GM12878 (cell line): ENCODE results near the gene SSR2. TPM values are rescaled to one million over a fixed set of nuclear protein-coding genes. Genes with fewer than 3 reads are reported as not detected.
A peak's percentile ranks its signal among the peaks of the same experiment; 100 is the strongest.

Source experiments
- ATAC-seq: fragments of 200-7000 bp; cut with Tn5 transposase; 3 replicates; pipeline ENCODE4 v1.9.1; 2020; ENCODE audit warnings: mild to moderate bottlenecking, moderate library complexity
- BruUV-seq: library from RNA; stranded (reverse); fragments of 400-500 nt; replicated peaks from 2 replicates; lab custom pipeline; 2021; lab: Mats Ljungman, UMichigan
- CTCF ChIA-PET: fragments of 300-600 bp; sonication (Branson Sonifier 250); formaldehyde crosslinking; extraction: SDS; loops from one replicate; lab custom pipeline; 2021; ENCODE audit warnings: inconsistent platforms; lab: Yijun Ruan, JAX
- POLR2A ChIA-PET: fragments of 350-600 bp; formaldehyde crosslinking; extraction: SDS; loops from one replicate; lab custom pipeline; 2021; ENCODE audit warnings: inconsistent platforms; lab: Charles Lee
- RAD21 ChIA-PET: fragments of 300-600 bp; sonication (Branson Sonifier 250); formaldehyde crosslinking; loops from one replicate; lab custom pipeline; 2023; ENCODE audit warnings: antibody characterized with exemption; ENCODE audit not compliant: unreplicated experiment; lab: Charles Lee
- SMC1A ChIA-PET: fragments of 300-600 bp; sonication (Branson Sonifier 250); formaldehyde crosslinking; loops from one replicate; lab custom pipeline; 2023; ENCODE audit not compliant: unreplicated experiment, uncharacterized antibody; lab: Charles Lee
- DNase-seq: peaks from one replicate; pipeline ENCODE4 v3.0.0-alpha.2; 2011; ENCODE audit warnings: low read depth, low spot score
- FAIRE-seq: peaks from 3 replicates; lab custom pipeline; 2011; peaks lifted over from hg19 to GRCh38; lab: Jason Lieb, UNC
- H2AFZ ChIP-seq: 2 replicates; pipeline ENCODE4 v1.6.0; 2011; ENCODE audit warnings: low read depth, low read length, control low read depth; ENCODE audit not compliant: control insufficient read depth
- H3K27ac ChIP-seq: 2 replicates; pipeline ENCODE4 v1.5.1; 2011; ENCODE audit warnings: control low read depth; ENCODE audit not compliant: control insufficient read depth, insufficient read depth
- H3K27me3 ChIP-seq, 2 experiments: replicated peaks in 1 of 2; 2 replicates each; pipeline versions ENCODE4 v1.6.0 to v1.6.1; 2011; ENCODE audit warnings: low read length in 1 of 2; ENCODE audit not compliant: control insufficient read depth in 2 of 2, insufficient read depth in 2 of 2
- H3K36me3 ChIP-seq, 2 experiments: 2 replicates each; pipeline ENCODE4 v1.5.1; 2011; ENCODE audit warnings: low read length in 1 of 2; ENCODE audit not compliant: control insufficient read depth in 2 of 2, insufficient read depth in 2 of 2
- H3K4me1 ChIP-seq: 2 replicates; pipeline ENCODE4 v1.6.1; 2011; ENCODE audit warnings: mild to moderate bottlenecking, low read length, moderate library complexity, mixed read lengths; ENCODE audit not compliant: control insufficient read depth, insufficient read depth
- H3K4me2 ChIP-seq: 2 replicates; pipeline ENCODE4 v1.6.0; 2011; ENCODE audit warnings: control low read depth; ENCODE audit not compliant: control insufficient read depth, insufficient read depth
- H3K4me3 ChIP-seq: fragments of 200-600 bp; sonication (generic); 2 replicates; pipeline ENCODE4 v1.5.1; 2016
- H3K79me2 ChIP-seq: 2 replicates; pipeline ENCODE4 v1.6.0; 2011; ENCODE audit warnings: low read length; ENCODE audit not compliant: control insufficient read depth, insufficient read depth
- H3K9ac ChIP-seq: 2 replicates; pipeline ENCODE4 v1.8.0; 2011; ENCODE audit warnings: low read length, control low read depth, mixed read lengths; ENCODE audit not compliant: control insufficient read depth, insufficient read depth
- H3K9me3 ChIP-seq: replicated peaks from 3 replicates; pipeline ENCODE4 v1.5.1; 2011; ENCODE audit warnings: mild to moderate bottlenecking, low read length; ENCODE audit not compliant: control insufficient read depth, insufficient read depth
- H4K20me1 ChIP-seq: 2 replicates; pipeline ENCODE4 v1.6.0; 2011; ENCODE audit not compliant: control insufficient read depth, insufficient read depth
- CEBPZ ChIP-seq: fragments of 150-350 bp; IDR thresholded peaks from 2 replicates; pipeline ENCODE4 v1.6.1; 2016; ENCODE audit warnings: low read depth, low read length
- CHD1 ChIP-seq: IDR thresholded peaks from 2 replicates; pipeline ENCODE4 v1.6.1; 2012; ENCODE audit warnings: low read depth, low read length, improper control_type of control experiment
- EED ChIP-seq: sonication (generic); IDR thresholded peaks from 2 replicates; pipeline ENCODE4 v1.6.1; 2016; ENCODE audit warnings: antibody characterized with exemption, low read depth
- HCFC1 ChIP-seq: fragments of 150-350 bp; IDR thresholded peaks from 2 replicates; pipeline ENCODE4 v1.6.1; 2014; ENCODE audit warnings: low read length
- HDAC2 ChIP-seq: fragments of 200-600 bp; sonication (generic); IDR thresholded peaks from 2 replicates; pipeline ENCODE4 v1.6.1; 2017
- JUND ChIP-seq: IDR thresholded peaks from 2 replicates; pipeline ENCODE4 v1.6.1; 2012; ENCODE audit warnings: low read depth, mild to moderate bottlenecking, low read length, improper control_type of control experiment, moderate library complexity
- PML ChIP-seq: IDR thresholded peaks from 2 replicates; pipeline ENCODE4 v1.6.1; 2012; ENCODE audit warnings: low read length, inconsistent platforms
- RB1 ChIP-seq: fragments of 450-650 bp; formaldehyde crosslinking; IDR thresholded peaks from 2 replicates; pipeline ENCODE4 v1.6.1; 2017; ENCODE audit warnings: mild to moderate bottlenecking, borderline replicate concordance
- SMAD5 ChIP-seq: IDR thresholded peaks from 2 replicates; pipeline ENCODE4 v1.6.1; 2016; ENCODE audit warnings: antibody characterized with exemption, low read depth
- SMARCA5 ChIP-seq: fragments of 450-650 bp; IDR thresholded peaks from 2 replicates; pipeline ENCODE4 v1.6.1; 2017; ENCODE audit warnings: mild to moderate bottlenecking
- ZNF217 ChIP-seq: fragments of 450-650 bp; IDR thresholded peaks from 2 replicates; pipeline ENCODE4 v1.6.1; 2017; ENCODE audit warnings: antibody characterized with exemption, mild to moderate bottlenecking
- ZNF274 ChIP-seq: IDR thresholded peaks from one replicate; pipeline ENCODE4 v1.8.0; 2011; ENCODE audit not compliant: insufficient read length, insufficient read depth
- ZNF687 ChIP-seq: fragments of 450-650 bp; IDR thresholded peaks from 2 replicates; pipeline ENCODE4 v1.6.1; 2017; ENCODE audit warnings: mild to moderate bottlenecking, moderate library complexity
- ZSCAN29 ChIP-seq: fragments of 450-650 bp; IDR thresholded peaks from 2 replicates; pipeline ENCODE4 v1.6.1; 2017; ENCODE audit warnings: mild to moderate bottlenecking, moderate library complexity
- WGBS: methylation state at CpG from one replicate; pipeline ENCODE4 v1.1.6; 2016; ENCODE audit warnings: low lambda C conversion rate; ENCODE audit not compliant: insufficient replicate concordance, insufficient coverage; ENCODE audit errors: missing lambda C conversion rate; 5-methylcytosine and 5-hydroxymethylcytosine counted together
- in situ Hi-C: fragments of 300-500 bp; cut with MboI; formaldehyde crosslinking; loops from 9 replicates; pipeline ENCODE4 v1.14.3; 2018; ENCODE audit warnings: mixed read lengths
- intact Hi-C: fragments of 100-400 bp; cut with micrococcal nuclease; formaldehyde crosslinking; loops from one replicate; pipeline ENCODE4 v1.14.2; 2022; ENCODE audit not compliant: unreplicated experiment
- polyA plus RNA-seq, 11 experiments: library from polyadenylated mRNA; depleted of rRNA in 4 of 11; unstranded in 6 of 11; stranded (reverse) in 5 of 11; fragments of >200 nt; fragmentation: Nextera tagmentation in 4 of 11; fragmentation: Illumina TruSeq in 1 of 11; extraction: Ambion mirVana in 4 of 11; extraction: Trizol in 1 of 11; gene quantifications; 1 replicate in 1 of 11; 2 replicates in 10 of 11; pipeline versions ENCODE4 v1.2.1 to v1.2.3, GENCODE V29; 2011 to 2016; ENCODE audit warnings: inconsistent platforms in 2 of 11, missing spikeins in 2 of 11, low read depth in 1 of 11
- total RNA-seq, 4 experiments: library from RNA; depleted of rRNA in 3 of 4; stranded (reverse); fragments of >200 nt in 3 of 4; fragmentation: Illumina TruSeq in 1 of 4; extraction: Trizol in 1 of 4; gene quantifications; 2 replicates each; pipeline versions ENCODE4 v1.2.1 to v1.2.3, GENCODE V29; 2013 to 2021

SSR2 gene
- total and polyA plus RNA-seq, 10 of the 15 experiments (the other 5 are each of a cell fraction or from before 2014, with no cell fraction given), result 207 to 553 (median 315) TPM

GRCh38 chr1:156021093-156021428 lies 310 bp upstream of the SSR2 start:
- Histone ChIP-seq H3K79me2 (peaks cover 23% of the 10 kb centered on the region), H4K20me1 (no peaks in the 10 kb centered on the region), H3K27ac (0 out of 2 replicates have a peak overlapping the region, but pooled peaks have one; percentile 78), H3K4me3 (peak overlapping the region; percentile 92; the same call in 1 of the 2 replicates), H3K4me2 (peak overlapping the region; percentile 56), H3K36me3 (peaks cover 4 to 7% of the 10 kb centered on the region in 2 experiments), H3K9ac (peak overlapping the region; percentile 91), H3K9me3 (no peaks in the 10 kb centered on the region), H3K27me3 (no peaks in the 10 kb centered on the region; a peak in 1 of 4 replicates), H3K4me1 (peaks cover 6% of the 10 kb centered on the region), H2AFZ (peak overlapping the region; percentile 93)
- in situ Hi-C loops (no loop called here), intact Hi-C loops (loop anchor here (2.0 kb wide), 1 partner anchor 34 kb away; the partner anchor contains the start of gene LAMTOR2)
- DNase-seq (no peak), ATAC-seq (no peak), FAIRE-seq (no peak)
- no TSS peak for BruUV-seq
- 0% methylated on average over 4 of the region's 4 CpGs for WGBS
- ChIA-PET RAD21 (interaction anchor here (1.0 to 1.7 kb wide), 4 partner anchors 31 to 289 kb away, joined by 3 to 6 read pairs (median 4); no protein-coding TSS in a partner anchor), SMC1A (interaction anchor here (0.9 to 2.5 kb wide), 7 partner anchors 9 to 184 kb away, joined by 3 to 14 read pairs (median 4); partner anchors contain the start of gene SYT11), CTCF (interaction anchor here (0.6 to 3.4 kb wide), 6 partner anchors 31 to 296 kb away, joined by 3 to 14 read pairs (median 6); no protein-coding TSS in a partner anchor), POLR2A (interaction anchor here (0.6 to 1.2 kb wide), 2 partner anchors 34 to 46 kb away, joined by 3 to 6 read pairs; no protein-coding TSS in a partner anchor)
- no peak for TF ChIP-seq CEBPZ
- 0 out of 2 replicates have a peak, but pooled peaks have one; percentile 35 for TF ChIP-seq SMAD5
- TF ChIP-seq EED, result no peak
- no peak for TF ChIP-seq ZNF217
- no peak for TF ChIP-seq ZNF687
- TF ChIP-seq SMARCA5, result no peak
- no peak for TF ChIP-seq ZNF274
- 0 out of 2 replicates have a peak, but pooled peaks have one; percentile 24 for TF ChIP-seq PML
- no peak for TF ChIP-seq HDAC2
- TF ChIP-seq ZSCAN29, result no peak
- TF ChIP-seq HCFC1, result no peak
- no peak for TF ChIP-seq CHD1
- no peak for TF ChIP-seq JUND
- 0 out of 2 replicates have a peak, but pooled peaks have one; percentile 53 for TF ChIP-seq RB1
